ENCODE data around the gene SEC22C.
"Not testable (repeated sequence)": the region's sequence is repeated elsewhere in the genome, so short reads cannot be mapped to it uniquely, and the experiment has no call there.

Gene SEC22C, protein sequence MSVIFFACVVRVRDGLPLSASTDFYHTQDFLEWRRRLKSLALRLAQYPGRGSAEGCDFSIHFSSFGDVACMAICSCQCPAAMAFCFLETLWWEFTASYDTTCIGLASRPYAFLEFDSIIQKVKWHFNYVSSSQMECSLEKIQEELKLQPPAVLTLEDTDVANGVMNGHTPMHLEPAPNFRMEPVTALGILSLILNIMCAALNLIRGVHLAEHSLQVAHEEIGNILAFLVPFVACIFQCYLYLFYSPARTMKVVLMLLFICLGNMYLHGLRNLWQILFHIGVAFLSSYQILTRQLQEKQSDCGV

GRCh38 chr3:42581709-42582473 lies at the start of gene SEC22C:
Gene SEC22C, minus strand, starts transcription at chr3:42581967. Its CDS starts 12,921 bp downstream, at chr3:42569046.
- intact Hi-C loops (cut with DNase I): no loop called here
- DNase-seq: peak; percentile 95 to 100 (median 98)

- no peak for DNase-seq
- intact Hi-C loops (cut with DNase I): no loop called here
Observed at GRCh38 chr3:42613462-42613861, 31.7 kb upstream of the SEC22C start.

- DNase-seq: no peak
- intact Hi-C loops (cut with DNase I): no loop called here
Observed at GRCh38 chr3:42612928-42613327, 31.2 kb upstream of the SEC22C start.

GRCh38 chr3:42612217-42612616 lies 30.4 kb upstream of the SEC22C start:
- intact Hi-C loops (cut with DNase I): no loop called here
- DNase-seq: no peak

- no peak for DNase-seq
- intact Hi-C loops (cut with DNase I): no loop called here
Observed at GRCh38 chr3:42610976-42611375, 29.2 kb upstream of the SEC22C start.

DNA sequence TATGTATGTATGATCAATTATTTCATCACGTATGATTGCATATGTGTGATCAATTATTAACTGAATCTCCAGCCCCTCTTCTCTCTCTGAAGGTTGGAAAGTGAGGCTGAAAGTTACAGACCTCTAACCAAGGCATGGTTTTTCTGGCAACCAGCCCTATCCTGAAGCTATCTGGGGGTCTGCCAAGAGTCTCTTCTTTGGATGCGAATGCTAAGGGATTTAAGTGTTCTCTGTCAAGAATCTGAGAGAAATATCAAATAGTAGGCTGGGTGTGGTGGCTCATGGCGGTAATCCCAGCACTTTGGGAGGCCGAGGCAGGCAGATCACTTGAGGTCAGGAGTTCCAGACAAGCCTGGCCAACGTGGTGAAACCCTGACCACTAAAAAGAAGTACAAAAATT lies 26.8 kb upstream of the SEC22C start:
- intact Hi-C loops (cut with DNase I): no loop called here
- DNase-seq: no peak

GRCh38 chr3:42605546-42606173 lies 23.9 kb upstream of the SEC22C start:
- no peak for DNase-seq
- intact Hi-C loops (cut with DNase I): no loop called here

DNA sequence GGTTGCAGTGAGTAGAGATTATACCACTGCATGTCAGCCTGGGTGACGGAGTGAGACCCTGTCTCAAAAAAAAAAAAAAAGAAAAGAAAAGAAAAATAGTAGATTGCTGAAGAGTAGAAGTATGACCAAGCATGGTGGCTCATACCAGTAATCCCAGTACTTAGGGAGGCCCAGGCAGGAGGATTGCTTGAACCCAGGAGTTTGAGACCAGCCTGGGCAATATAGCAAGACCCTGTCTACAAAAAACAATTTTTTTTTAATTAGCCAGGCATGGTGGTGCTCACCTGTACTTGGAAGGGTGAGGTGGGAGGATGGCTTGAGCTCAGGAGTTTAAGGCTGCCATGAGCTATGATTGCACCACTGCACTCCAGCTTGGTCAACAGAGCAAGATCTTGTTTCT lies 21.2 kb upstream of the SEC22C start:
- intact Hi-C loops (cut with DNase I): loop anchor here (5.0 kb wide), 2 partner anchors 49 to 144 kb away; partner anchors contain the start of gene ZBTB47
- no peak for DNase-seq

DNA sequence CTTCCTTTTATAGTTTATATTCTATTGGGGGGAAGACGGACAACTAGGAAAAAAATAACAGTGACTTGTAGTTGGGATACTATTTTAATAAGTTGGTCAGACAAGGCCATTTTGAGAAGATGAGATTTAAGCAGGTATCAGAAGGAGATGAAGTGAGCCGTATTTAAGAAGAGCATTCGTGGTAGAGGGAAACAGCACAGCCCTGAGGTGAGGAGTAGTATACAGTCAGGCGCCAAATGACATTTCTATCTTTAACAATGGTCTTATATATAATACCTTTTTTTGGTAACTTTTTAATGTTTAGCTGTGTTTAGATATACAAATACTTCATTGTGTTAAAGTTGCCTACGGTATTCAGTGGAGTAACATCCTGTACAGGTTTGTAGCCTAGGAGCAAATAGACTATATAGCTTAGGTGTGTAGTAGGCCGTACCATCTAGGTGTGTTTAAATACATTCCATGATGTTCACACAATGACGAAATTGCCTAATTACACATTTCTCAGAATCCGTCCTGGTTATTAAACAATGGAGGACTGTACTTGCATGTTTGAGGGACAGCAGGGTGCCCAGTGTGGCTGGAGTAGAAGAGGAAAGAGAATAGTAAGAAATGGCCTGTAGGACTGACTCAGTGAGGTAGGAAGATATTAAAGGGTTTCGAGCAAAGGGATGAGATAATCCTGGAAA lies 20.3 kb upstream of the SEC22C start:
- no peak for DNase-seq
- intact Hi-C loops (cut with DNase I): loop anchor here (5.0 kb wide), 2 partner anchors 50 to 145 kb away; partner anchors contain the start of gene ZBTB47

GRCh38 chr3:42600958-42601675 lies 19.4 kb upstream of the SEC22C start:
- peak in 9 of 10 donors; percentile 24 to 93 (median 36) for DNase-seq
- intact Hi-C loops (cut with DNase I): loop anchor here (5.0 kb wide), 2 partner anchors 51 to 146 kb away; partner anchors contain the start of gene ZBTB47

- intact Hi-C loops (cut with DNase I): loop anchor here (5.0 kb wide), 2 partner anchors 52 to 147 kb away; partner anchors contain the start of gene ZBTB47
- DNase-seq: peak; percentile 85 to 99 (median 94)
Observed at GRCh38 chr3:42600111-42600957, 18.6 kb upstream of the SEC22C start, which contains the start of gene NKTR. Gene NKTR, plus strand, starts transcription at chr3:42600686. Its CDS starts 321 bp downstream, at chr3:42601007.

- DNase-seq; intact Hi-C loops (cut with DNase I): not testable (repeated sequence)
Observed at GRCh38 chr3:42597098-42597497, 15.3 kb upstream of the SEC22C start.

DNA sequence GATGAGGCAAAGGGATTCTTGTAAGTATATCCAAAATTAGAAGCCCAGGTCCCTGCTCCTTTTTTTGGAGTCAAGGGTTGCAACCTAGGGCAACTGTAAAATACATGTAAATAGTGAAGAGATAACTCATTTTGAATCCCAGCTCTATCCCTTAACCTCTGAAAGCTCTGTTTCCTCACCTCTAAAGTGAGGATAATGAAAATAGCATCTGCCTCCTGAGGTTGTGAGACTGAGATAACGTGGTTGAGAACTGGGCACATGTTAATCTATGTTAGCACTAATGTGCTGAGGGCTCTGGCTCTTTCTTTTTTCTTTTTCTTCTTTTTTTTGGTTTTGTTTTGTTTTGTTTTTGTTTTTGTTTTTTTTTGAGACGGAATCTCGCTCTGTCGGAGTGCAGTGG lies 13.9 kb upstream of the SEC22C start:
- intact Hi-C loops (cut with DNase I): no loop called here
- no peak for DNase-seq

DNA sequence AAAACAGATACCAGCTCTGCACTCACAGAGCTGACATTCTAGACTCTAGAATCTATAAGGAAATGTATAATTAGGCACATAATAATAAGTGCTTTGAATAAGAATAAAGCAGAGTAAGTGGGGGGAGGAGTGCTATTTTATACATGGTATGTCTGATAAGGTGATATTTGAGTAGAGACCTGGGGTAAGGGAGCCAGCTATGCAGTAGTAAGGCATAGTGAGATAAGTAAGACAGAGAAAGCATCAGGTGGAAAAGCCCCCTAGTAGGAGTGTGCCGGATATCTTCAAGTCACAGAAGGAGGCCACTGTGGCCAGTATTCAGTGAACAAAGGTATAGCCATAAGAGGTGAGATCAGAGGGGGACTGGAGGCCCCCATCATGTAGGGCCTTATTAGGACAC lies 11.9 kb upstream of the SEC22C start:
- DNase-seq: no peak
- intact Hi-C loops (cut with DNase I): no loop called here

DNA sequence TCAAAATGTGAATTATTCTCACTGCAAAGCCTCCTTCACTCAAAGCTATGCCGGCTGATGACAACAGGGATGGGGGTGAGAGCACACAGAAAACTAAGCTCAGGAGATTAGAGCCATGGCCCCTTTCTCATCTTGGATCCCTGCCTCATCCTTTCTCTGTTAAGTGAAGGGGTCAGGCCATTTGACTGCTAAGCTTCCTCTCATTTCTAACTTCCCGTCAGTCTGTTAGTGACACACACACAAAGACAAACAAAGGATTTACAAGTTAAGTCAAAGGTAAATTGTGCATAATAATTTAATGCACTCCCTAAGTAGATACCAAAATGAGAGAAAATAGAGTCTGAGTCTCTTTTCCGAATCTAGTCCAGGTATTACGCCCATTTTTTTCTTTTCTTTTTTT lies 10.0 kb upstream of the SEC22C start:
- DNase-seq: no peak
- intact Hi-C loops (cut with DNase I): no loop called here

DNA sequence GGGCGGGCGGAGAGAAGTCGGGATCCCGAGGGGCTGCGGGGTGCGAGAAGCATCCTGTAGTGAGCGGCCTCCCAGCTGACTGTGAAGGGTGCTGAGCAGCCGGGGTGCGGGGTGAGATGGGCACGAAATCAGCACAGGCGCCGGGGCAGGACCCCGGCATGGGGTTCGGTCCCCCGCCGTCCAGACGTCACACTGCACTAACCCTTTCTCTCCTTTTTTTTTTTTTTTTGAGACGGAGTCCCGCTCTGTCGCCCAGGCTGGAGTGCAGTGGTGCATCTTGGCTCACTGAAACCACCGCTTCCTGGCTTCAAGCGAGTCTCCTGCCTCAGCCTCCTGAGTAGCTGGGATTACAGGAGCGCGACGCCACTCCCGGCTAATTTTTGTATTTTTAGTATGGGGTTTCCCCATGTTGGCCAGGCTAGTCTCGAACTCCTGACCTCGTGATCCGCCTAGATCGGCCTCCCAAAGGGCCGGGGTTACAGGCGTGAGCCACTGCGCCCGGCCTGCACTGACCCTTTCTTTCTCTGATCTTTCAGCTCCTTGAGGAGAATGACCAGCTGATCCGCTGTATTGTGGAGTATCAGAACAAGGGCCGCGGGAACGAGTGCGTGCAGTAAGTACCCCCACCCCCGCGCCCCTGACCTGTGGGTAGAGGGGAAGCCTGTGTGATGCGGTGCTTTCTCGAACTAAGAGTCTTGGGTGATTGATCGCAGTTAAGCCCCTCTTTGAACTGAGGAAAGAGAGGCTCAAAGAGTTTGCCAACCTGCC lies 9.4 kb upstream of the SEC22C start:
- DNase-seq: no peak
- intact Hi-C loops (cut with DNase I): no loop called here

- DNase-seq: no peak
- intact Hi-C loops (cut with DNase I): no loop called here
Observed at GRCh38 chr3:42589382-42590109, 7.8 kb upstream of the SEC22C start.

Measured in posterior cingulate gyrus (tissue), 11 donors.